HEK293T (cell line): ENCODE data around the gene ADAMTSL2.
A peak's percentile ranks its signal among the peaks of the same experiment; 100 is the strongest.
"Not testable (repeated sequence)": the region's sequence is repeated elsewhere in the genome, so short reads cannot be mapped to it uniquely, and the experiment has no call there.

ENCODE experiments used
- CTCF ChIA-PET: fragments of 350-600 bp; formaldehyde crosslinking; extraction: SDS; loops from one replicate; lab custom pipeline; 2021; ENCODE audit warnings: antibody characterized with exemption, inconsistent platforms; lab: Yijun Ruan, JAX
- POLR2A ChIA-PET: fragments of 350-600 bp; formaldehyde crosslinking; extraction: SDS; loops from one replicate; lab custom pipeline; 2020; ENCODE audit warnings: antibody characterized with exemption, inconsistent platforms; lab: Yijun Ruan, JAX
- DNase-seq: peaks from one replicate; pipeline ENCODE4 v3.0.0; 2012; ENCODE audit warnings: mixed read lengths; ENCODE audit errors: extremely low spot score
- ARNT ChIP-seq: fragments of 450-650 bp; IDR thresholded peaks from 2 replicates; pipeline ENCODE4 v1.6.1; 2017; ENCODE audit warnings: mild to moderate bottlenecking
- BHLHE40 ChIP-seq: fragments of 450-650 bp; IDR thresholded peaks from 2 replicates; pipeline ENCODE4 v1.6.1; 2016; ENCODE audit warnings: mild to moderate bottlenecking, moderate library complexity, borderline replicate concordance
- CTBP1 ChIP-seq: fragments of 450-650 bp; IDR thresholded peaks from 2 replicates; pipeline ENCODE4 v1.6.1; 2016; ENCODE audit warnings: borderline replicate concordance
- ELF4 ChIP-seq: fragments of 450-650 bp; IDR thresholded peaks from 2 replicates; pipeline ENCODE4 v1.6.1; 2017; ENCODE audit warnings: antibody characterized with exemption
- FOXA1 ChIP-seq: fragments of 450-650 bp; IDR thresholded peaks from 2 replicates; pipeline ENCODE4 v1.6.1; 2016; ENCODE audit warnings: mild to moderate bottlenecking
- FOXK2 ChIP-seq: fragments of 450-650 bp; IDR thresholded peaks from 2 replicates; pipeline ENCODE4 v1.6.1; 2016; ENCODE audit warnings: mild to moderate bottlenecking
- FOXM1 ChIP-seq: fragments of 450-650 bp; IDR thresholded peaks from 2 replicates; pipeline ENCODE4 v1.6.1; 2017; ENCODE audit warnings: mild to moderate bottlenecking, borderline replicate concordance
- HDGF ChIP-seq: fragments of 450-650 bp; IDR thresholded peaks from 2 replicates; pipeline ENCODE4 v1.6.1; 2017; ENCODE audit warnings: antibody characterized with exemption, borderline replicate concordance
- L3MBTL2 ChIP-seq: fragments of 450-650 bp; conservative IDR thresholded peaks from 2 replicates; pipeline ENCODE4 v1.6.1; 2016; ENCODE audit warnings: mild to moderate bottlenecking
- LEF1 ChIP-seq: fragments of 450-650 bp; IDR thresholded peaks from 2 replicates; pipeline ENCODE4 v1.6.1; 2017; ENCODE audit warnings: mild to moderate bottlenecking, borderline replicate concordance
- NFRKB ChIP-seq: fragments of 450-650 bp; IDR thresholded peaks from 2 replicates; pipeline ENCODE4 v1.6.1; 2016; ENCODE audit warnings: mild to moderate bottlenecking, moderate library complexity
- SP1 ChIP-seq: fragments of 450-650 bp; IDR thresholded peaks from 2 replicates; pipeline ENCODE4 v1.6.1; 2017
- SUZ12 ChIP-seq: fragments of 450-650 bp; IDR thresholded peaks from 2 replicates; pipeline ENCODE4 v1.6.1; 2016; ENCODE audit warnings: mild to moderate bottlenecking
- TARDBP ChIP-seq: fragments of 450-650 bp; IDR thresholded peaks from 2 replicates; pipeline ENCODE4 v1.6.1; 2016
- ZNF384 ChIP-seq: fragments of 450-650 bp; IDR thresholded peaks from 2 replicates; pipeline ENCODE4 v1.6.1; 2016
- TF ChIP-seq, protein P1 (sequence below): fragments of 450-650 bp; IDR thresholded peaks from 2 replicates; pipeline ENCODE4 v1.6.1; 2016

Gene ADAMTSL2

DNA sequence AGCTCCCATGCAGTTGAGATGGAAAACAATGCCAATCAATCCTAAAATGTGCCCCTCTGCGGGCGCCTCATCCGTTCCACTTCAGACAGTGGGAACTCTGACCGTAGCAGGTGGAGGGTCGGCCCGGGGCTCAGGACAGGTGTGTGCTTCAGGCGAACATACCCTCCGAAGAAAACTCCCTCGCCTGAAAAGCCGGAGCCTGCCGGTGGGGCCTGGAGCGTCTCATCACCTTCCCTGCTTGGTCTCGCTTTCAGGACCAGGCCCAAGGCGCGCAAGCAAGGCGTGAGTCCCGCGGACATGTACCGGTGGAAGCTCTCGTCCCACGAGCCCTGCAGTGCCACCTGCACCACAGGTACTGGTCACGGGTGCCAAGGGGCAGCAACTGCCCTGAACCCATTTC lies 26.4 kb downstream of the ADAMTSL2 start:
- TF ChIP-seq L3MBTL2 (no peak), SP1 (no peak), TARDBP (no peak), ZNF384 (no peak), FOXK2 (no peak), ARNT (no peak), LEF1 (no peak), NFRKB (no peak), ELF4 (no peak), HDGF (no peak), BHLHE40 (no peak), SUZ12 (no peak), FOXM1 (no peak), FOXA1 (no peak), CTBP1 (no peak)
- TF ChIP-seq, protein P1, sequence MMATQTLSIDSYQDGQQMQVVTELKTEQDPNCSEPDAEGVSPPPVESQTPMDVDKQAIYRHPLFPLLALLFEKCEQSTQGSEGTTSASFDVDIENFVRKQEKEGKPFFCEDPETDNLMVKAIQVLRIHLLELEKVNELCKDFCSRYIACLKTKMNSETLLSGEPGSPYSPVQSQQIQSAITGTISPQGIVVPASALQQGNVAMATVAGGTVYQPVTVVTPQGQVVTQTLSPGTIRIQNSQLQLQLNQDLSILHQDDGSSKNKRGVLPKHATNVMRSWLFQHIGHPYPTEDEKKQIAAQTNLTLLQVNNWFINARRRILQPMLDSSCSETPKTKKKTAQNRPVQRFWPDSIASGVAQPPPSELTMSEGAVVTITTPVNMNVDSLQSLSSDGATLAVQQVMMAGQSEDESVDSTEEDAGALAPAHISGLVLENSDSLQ = no peak
- ChIA-PET CTCF (no interaction called here), POLR2A (no interaction called here)
- no peak for DNase-seq

DNA sequence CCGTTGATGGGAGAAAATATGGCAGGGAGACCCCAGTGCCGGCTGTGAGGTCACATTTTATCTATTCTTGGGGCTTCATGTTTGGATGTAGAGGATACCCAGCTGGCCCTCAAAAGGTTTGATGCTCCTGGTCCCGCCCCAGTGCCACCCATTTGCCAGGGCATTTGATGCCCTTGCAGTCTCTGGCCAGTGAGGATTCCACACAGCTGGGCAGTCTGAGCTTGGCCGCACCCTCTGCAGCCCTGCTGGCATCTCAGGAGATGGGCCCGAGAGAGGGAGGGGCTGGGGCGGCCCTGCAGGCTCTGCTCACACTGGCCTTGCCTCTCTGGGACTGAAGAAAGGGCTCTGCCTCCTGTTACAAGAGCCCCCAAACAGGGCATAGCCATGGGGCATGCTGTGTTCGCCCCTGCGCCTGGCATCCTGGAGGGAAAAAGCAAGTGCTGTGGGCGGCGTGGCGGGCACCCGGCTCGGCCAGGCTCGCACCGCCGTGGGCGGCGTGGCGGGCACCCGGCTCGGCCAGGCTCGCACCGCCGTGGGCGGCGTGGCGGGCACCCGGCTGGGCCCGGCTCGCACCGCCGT lies 27.6 kb downstream of the ADAMTSL2 start:
- ChIA-PET POLR2A (no interaction called here), CTCF (interaction anchor here (0.6 kb wide), 1 partner anchor 373 kb away, joined by 3 read pairs; no protein-coding TSS in a partner anchor)
- TF ChIP-seq ARNT (no peak), SUZ12 (no peak), FOXK2 (no peak), ZNF384 (no peak), FOXA1 (no peak), ELF4 (no peak), L3MBTL2 (no peak), SP1 (no peak), FOXM1 (no peak), NFRKB (no peak), BHLHE40 (no peak), CTBP1 (no peak), LEF1 (no peak), TARDBP (no peak), HDGF (no peak)
- TF ChIP-seq, protein P1 = no peak
- no peak for DNase-seq

DNA sequence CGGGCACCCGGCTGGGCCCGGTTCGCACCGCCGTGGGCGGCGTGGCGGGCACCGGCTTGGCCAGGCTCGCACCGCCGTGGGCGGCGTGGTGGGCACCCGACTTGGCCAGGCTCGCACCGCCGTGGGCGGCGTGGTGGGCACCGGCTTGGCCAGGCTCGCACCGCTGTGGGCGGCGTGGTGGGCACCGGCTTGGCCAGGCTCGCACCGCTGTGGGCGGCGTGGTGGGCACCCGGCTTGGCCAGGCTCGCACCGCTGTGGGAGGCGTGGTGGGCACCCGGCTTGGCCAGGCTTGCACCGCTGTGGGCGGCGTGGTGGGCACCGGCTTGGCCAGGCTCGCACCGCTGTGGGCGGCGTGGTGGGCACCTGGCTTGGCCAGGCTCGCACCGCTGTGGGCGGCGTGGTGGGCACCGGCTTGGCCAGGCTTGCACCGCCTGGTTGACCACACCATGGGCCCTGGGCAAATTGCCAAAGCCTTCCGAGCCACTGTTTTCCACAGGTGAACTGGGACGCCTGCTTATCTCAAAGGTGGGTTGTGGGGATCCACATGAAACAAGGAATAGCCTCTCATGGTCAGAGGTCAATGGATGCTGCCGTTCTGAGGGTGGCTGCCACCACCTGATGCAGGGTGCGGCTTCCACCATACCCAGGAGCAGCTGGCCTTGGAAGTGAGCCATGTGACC lies 28.2 kb downstream of the ADAMTSL2 start:
- no peak for DNase-seq
- TF ChIP-seq TARDBP = no peak
- no peak for TF ChIP-seq FOXM1
- no peak for TF ChIP-seq FOXK2
- TF ChIP-seq NFRKB = no peak
- TF ChIP-seq, protein P1 = no peak
- TF ChIP-seq BHLHE40 = no peak
- no peak for TF ChIP-seq LEF1
- no peak for TF ChIP-seq ZNF384
- no peak for TF ChIP-seq FOXA1
- TF ChIP-seq L3MBTL2 = no peak
- TF ChIP-seq ARNT = no peak
- CTCF ChIA-PET = no interaction called here
- POLR2A ChIA-PET = no interaction called here

DNA sequence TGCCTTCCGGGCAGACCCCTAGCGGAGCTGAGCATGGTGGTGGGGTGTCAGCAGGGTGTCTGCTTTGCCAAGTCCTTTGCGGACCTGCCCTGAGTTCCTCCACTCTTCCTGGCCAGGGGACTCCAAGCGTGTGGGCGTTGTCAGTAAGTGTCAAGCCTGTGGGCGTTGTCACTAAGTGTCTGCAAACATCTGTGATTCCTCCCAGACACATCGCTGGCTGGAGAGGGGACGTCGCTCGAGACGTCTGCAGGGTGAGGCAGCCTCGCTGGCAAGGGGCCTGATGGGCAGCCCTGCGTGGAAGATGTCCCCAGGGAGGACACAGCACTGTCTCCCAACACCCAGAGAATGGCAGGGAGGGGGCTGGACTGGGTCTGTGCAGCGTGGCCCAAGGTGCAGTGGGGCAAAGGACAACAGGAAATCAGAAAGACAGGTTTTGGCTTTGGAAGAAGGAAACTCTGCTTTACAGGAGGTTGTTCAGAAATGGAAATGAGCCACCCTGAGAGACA lies 28.8 kb downstream of the ADAMTSL2 start:
- CTCF ChIA-PET = no interaction called here
- POLR2A ChIA-PET = no interaction called here
- DNase-seq = peak; percentile 25
- TF ChIP-seq FOXA1 (no peak), NFRKB (no peak), ARNT (no peak), FOXM1 (no peak), HDGF (no peak), ZNF384 (no peak), FOXK2 (no peak), ELF4 (no peak), L3MBTL2 (no peak), CTBP1 (no peak), LEF1 (no peak), TARDBP (no peak), BHLHE40 (no peak), SP1 (no peak), SUZ12 (no peak)
- TF ChIP-seq, protein P1 = no peak

DNA sequence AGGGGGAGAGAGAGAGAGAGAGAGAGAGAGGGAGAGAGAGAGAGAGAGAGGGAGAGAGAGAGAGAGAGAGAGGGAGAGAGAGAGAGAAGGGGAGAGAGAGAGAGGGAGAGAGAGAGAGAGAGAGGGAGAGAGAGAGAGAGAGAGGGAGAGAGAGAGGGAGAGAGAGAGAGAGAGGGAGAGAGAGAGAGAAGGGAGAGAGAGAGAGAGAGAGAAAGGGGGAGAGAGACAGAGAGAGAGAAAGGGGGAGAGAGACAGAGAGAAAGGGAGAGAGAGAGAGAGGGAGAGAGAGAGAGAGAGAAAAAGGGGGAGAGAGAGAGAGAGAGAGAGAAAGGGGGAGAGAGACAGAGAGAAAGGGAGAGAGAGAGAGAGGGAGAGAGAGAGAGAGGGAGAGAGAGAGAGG lies 29.3 kb downstream of the ADAMTSL2 start:
- DNase-seq, CTCF ChIA-PET, POLR2A ChIA-PET: not testable (repeated sequence)
